Neuronal stem cell (in vitro differentiated cells): ENCODE results near the gene TMA7B.

Source experiments
- DNase-seq: peaks from one replicate; pipeline ENCODE4 v3.0.0-alpha.2; 2013; ENCODE audit warnings: low spot score
- H2AFZ ChIP-seq: one replicate; pipeline ENCODE4 v1.6.1; 2013; ENCODE audit warnings: mild to moderate bottlenecking, low read length, inconsistent platforms
- H2AK5ac ChIP-seq: 2 replicates; pipeline ENCODE4 v1.6.1; 2013; ENCODE audit warnings: low read depth, mild to moderate bottlenecking, inconsistent platforms, low read length, moderate library complexity, mixed read lengths
- H2BK120ac ChIP-seq: 2 replicates; pipeline ENCODE4 v1.6.1; 2013; ENCODE audit warnings: low read depth, mild to moderate bottlenecking, inconsistent platforms, low read length, moderate library complexity, mixed read lengths
- H2BK12ac ChIP-seq: one replicate; pipeline ENCODE4 v1.6.1; 2013; ENCODE audit warnings: low read length, inconsistent platforms
- H2BK15ac ChIP-seq: 2 replicates; pipeline ENCODE4 v1.6.1; 2013; ENCODE audit warnings: mild to moderate bottlenecking, low read length, inconsistent platforms, mixed read lengths
- H2BK5ac ChIP-seq: one replicate; pipeline ENCODE4 v1.6.1; 2013; ENCODE audit warnings: inconsistent platforms, mild to moderate bottlenecking, low read length, moderate library complexity
- H3K14ac ChIP-seq: one replicate; pipeline ENCODE4 v1.6.1; 2013; ENCODE audit warnings: low read length, inconsistent platforms
- H3K18ac ChIP-seq: 2 replicates; pipeline ENCODE4 v1.6.1; 2013; ENCODE audit warnings: low read length, inconsistent platforms
- H3K23ac ChIP-seq: 2 replicates; pipeline ENCODE4 v1.6.1; 2013; ENCODE audit warnings: low read depth, mild to moderate bottlenecking, mixed read lengths, low read length, inconsistent platforms; ENCODE audit not compliant: poor library complexity
- H3K27ac ChIP-seq: replicated peaks from 3 replicates; pipeline ENCODE4 v1.5.1; 2013; ENCODE audit warnings: low read length, inconsistent platforms
- H3K27me3 ChIP-seq, 3 experiments: 2 replicates each; pipeline ENCODE4 v1.6.1; 2013; ENCODE audit warnings: low read length in 3 of 3, mild to moderate bottlenecking in 2 of 3, inconsistent platforms in 1 of 3, low read depth in 1 of 3, mixed read lengths in 1 of 3, moderate library complexity in 1 of 3; ENCODE audit not compliant: control insufficient read depth in 3 of 3, insufficient read depth in 3 of 3
- H3K36me3 ChIP-seq, 2 donors: replicated peaks in 1 of 2; 2 replicates each; pipeline ENCODE4 v1.6.1; 2013; ENCODE audit warnings: low read length in 2 of 2; ENCODE audit not compliant: control insufficient read depth in 2 of 2, insufficient read depth in 2 of 2
- H3K4ac ChIP-seq: 2 replicates; pipeline ENCODE4 v1.6.1; 2013; ENCODE audit warnings: inconsistent platforms, mild to moderate bottlenecking, low read length, moderate library complexity
- H3K4me1 ChIP-seq, 2 donors: 1 replicate in 1 of 2; 2 replicates in 1 of 2; pipeline ENCODE4 v1.6.1; 2013; ENCODE audit warnings: low read length in 2 of 2, low read depth in 1 of 2; ENCODE audit not compliant: control insufficient read depth in 2 of 2, insufficient read depth in 1 of 2
- H3K4me2 ChIP-seq: one replicate; pipeline ENCODE4 v1.6.1; 2013; ENCODE audit warnings: mild to moderate bottlenecking, low read length, inconsistent platforms; ENCODE audit not compliant: insufficient read depth, poor library complexity, severe bottlenecking
- H3K4me3 ChIP-seq, 2 donors: 2 replicates each; pipeline ENCODE4 v1.5.1; 2013; ENCODE audit warnings: low read length in 2 of 2, mild to moderate bottlenecking in 2 of 2, inconsistent platforms in 1 of 2, moderate library complexity in 1 of 2
- H3K79me1 ChIP-seq: one replicate; pipeline ENCODE4 v1.6.1; 2013; ENCODE audit warnings: low read depth, mild to moderate bottlenecking, inconsistent platforms, low read length, moderate library complexity
- H3K9ac ChIP-seq: one replicate; pipeline ENCODE4 v1.6.1; 2013; ENCODE audit warnings: mild to moderate bottlenecking, low read depth, low read length, inconsistent platforms; ENCODE audit not compliant: poor library complexity
- H3K9me3 ChIP-seq, 2 donors: replicated peaks in 1 of 2; 2 replicates each; pipeline versions ENCODE3 to v1.6.1; 2013; ENCODE audit warnings: low read length in 2 of 2, mild to moderate bottlenecking in 2 of 2, inconsistent platforms in 1 of 2, low read depth in 1 of 2, mixed read lengths in 1 of 2, moderate library complexity in 1 of 2; ENCODE audit not compliant: control insufficient read depth in 2 of 2, insufficient read depth in 1 of 2
- H4K8ac ChIP-seq: one replicate; pipeline ENCODE4 v1.6.1; 2013; ENCODE audit warnings: low read depth, mild to moderate bottlenecking, inconsistent platforms, low read length, moderate library complexity
- H4K91ac ChIP-seq: one replicate; pipeline ENCODE4 v1.6.1; 2013; ENCODE audit warnings: low read length, low read depth, mild to moderate bottlenecking, inconsistent platforms; ENCODE audit not compliant: poor library complexity
- WGBS, 2 donors: extraction: QIAGEN DNeasy Blood & Tissue Kit; methylation state at CpG; one replicate each; pipeline ENCODE4 v1.1.7; 2013; ENCODE audit warnings: missing lambda C conversion rate in 2 of 2, mixed read lengths in 1 of 2; ENCODE audit not compliant: insufficient read length in 2 of 2, insufficient replicate concordance in 1 of 2; ENCODE audit errors: extremely low coverage in 2 of 2; 5-methylcytosine and 5-hydroxymethylcytosine counted together

Gene TMA7B

DNA sequence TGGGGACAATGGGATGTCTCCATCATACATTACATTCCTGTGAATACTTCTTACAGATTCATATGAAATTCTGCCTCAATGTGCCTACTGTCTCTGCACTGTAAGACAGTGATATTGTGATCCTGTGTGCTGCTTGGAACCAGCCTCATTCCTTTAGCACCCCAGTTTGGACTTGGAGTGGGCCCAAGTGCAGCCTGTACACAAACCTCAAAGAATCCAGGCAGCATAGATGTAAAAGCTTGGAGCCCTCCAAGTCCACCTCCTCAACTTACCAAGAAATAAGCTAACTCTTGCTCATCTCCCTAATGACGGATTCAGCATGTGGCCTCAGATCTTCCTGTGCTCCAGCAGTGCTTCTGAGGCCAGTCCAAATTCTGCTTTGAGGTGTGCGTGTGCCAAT is 34.9 kb upstream of the TMA7B start:
- H3K9ac ChIP-seq, result no peak overlapping the region
- H2AFZ ChIP-seq, result no peak overlapping the region
- no peak overlapping the region for H3K4ac ChIP-seq
- H2BK120ac ChIP-seq, result no peak overlapping the region
- DNase-seq, result no peak
- no peaks in the 10 kb centered on the region for H3K4me1 ChIP-seq
- H2BK12ac ChIP-seq, result no peak overlapping the region
- H3K14ac ChIP-seq, result no peak overlapping the region
- H3K9me3 ChIP-seq, result no peaks in the 10 kb centered on the region
- H2BK15ac ChIP-seq, result no peak overlapping the region
- no peak overlapping the region for H2BK5ac ChIP-seq
- H3K27me3 ChIP-seq, result peaks cover 0 to 4% (median 0%) of the 10 kb centered on the region in 3 experiments
- H2AK5ac ChIP-seq, result no peak overlapping the region
- no peak overlapping the region for H3K4me2 ChIP-seq
- H3K4me3 ChIP-seq, result no peak overlapping the region
- WGBS, 2 donors, result no CpG with 5 or more reads among the region's 2 CpGs
- H3K79me1 ChIP-seq, result no peaks in the 10 kb centered on the region
- H3K27ac ChIP-seq, result no peak overlapping the region
- no peaks in the 10 kb centered on the region for H3K36me3 ChIP-seq
- no peak overlapping the region for H4K91ac ChIP-seq
- H4K8ac ChIP-seq, result no peak overlapping the region
- H3K18ac ChIP-seq, result no peak overlapping the region
- H3K23ac ChIP-seq, result no peak overlapping the region

DNA sequence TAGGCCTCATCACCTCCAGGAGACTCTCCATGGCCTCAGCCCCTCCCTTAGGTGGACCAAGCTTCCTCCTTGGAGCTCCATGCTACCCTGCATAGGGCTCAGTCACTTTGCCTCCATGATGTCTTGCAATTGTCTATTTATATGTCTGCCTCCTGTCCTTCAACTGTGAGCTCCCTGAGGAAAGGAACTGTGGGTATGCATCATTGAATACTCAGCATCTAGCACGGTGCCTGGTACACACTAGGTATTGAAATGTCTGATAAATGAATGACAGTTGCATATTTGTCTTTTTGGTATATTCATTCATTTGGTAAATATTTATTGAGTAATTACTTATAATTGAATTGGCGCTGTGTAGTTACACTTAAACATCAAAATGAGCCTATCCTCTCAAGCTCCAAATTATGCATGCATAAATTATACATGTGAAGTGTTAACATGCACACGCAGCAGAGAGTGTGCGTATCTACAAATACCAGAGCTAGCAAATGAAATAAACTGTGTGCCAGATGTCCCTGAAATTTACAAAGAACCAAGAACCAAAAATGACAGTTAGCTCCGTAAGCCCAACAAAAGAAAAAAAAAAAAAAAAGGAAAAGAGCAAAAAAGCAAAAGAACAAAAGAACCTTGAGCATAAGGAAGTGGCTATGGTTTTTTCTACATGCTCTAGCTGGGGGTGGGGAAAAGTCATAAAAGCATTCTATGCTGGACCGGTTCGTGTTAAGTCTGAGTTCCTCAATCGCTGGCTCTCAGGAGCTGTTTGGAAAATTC is 34.1 kb upstream of the TMA7B start:
- no peak overlapping the region for H3K23ac ChIP-seq
- no peak overlapping the region for H4K8ac ChIP-seq
- H3K79me1 ChIP-seq, result no peaks in the 10 kb centered on the region
- no peak overlapping the region for H2BK15ac ChIP-seq
- H3K27ac ChIP-seq, result no peak overlapping the region
- H2BK12ac ChIP-seq, result no peak overlapping the region
- H3K27me3 ChIP-seq, result peaks cover 0 to 4% (median 3%) of the 10 kb centered on the region in 3 experiments
- H3K4me3 ChIP-seq, result no peak overlapping the region
- H2AFZ ChIP-seq, result no peak overlapping the region
- H3K4ac ChIP-seq, result no peak overlapping the region
- no peak overlapping the region for H3K4me2 ChIP-seq
- H3K18ac ChIP-seq, result no peak overlapping the region
- H2BK5ac ChIP-seq, result no peak overlapping the region
- no peak overlapping the region for H2BK120ac ChIP-seq
- no peaks in the 10 kb centered on the region for H3K36me3 ChIP-seq
- no peak for DNase-seq
- H3K9ac ChIP-seq, result no peak overlapping the region
- no peak overlapping the region for H2AK5ac ChIP-seq
- no peaks in the 10 kb centered on the region for H3K9me3 ChIP-seq
- no CpG with 5 or more reads among the region's 8 CpGs for WGBS, 2 donors
- H3K4me1 ChIP-seq, result no peaks in the 10 kb centered on the region
- H3K14ac ChIP-seq, result no peak overlapping the region
- H4K91ac ChIP-seq, result no peak overlapping the region

GRCh38 chr22:39926753-39927152 is 33.4 kb upstream of the TMA7B start:
- H3K4me3 ChIP-seq, result no peak overlapping the region
- DNase-seq, result no peak
- no peak overlapping the region for H3K14ac ChIP-seq
- H2AK5ac ChIP-seq, result no peak overlapping the region
- no peak overlapping the region for H3K23ac ChIP-seq
- no peak overlapping the region for H3K4ac ChIP-seq
- H3K4me2 ChIP-seq, result no peak overlapping the region
- H3K27me3 ChIP-seq, result peaks cover 0 to 4% (median 3%) of the 10 kb centered on the region in 3 experiments
- no peak overlapping the region for H2BK15ac ChIP-seq
- no peaks in the 10 kb centered on the region for H3K36me3 ChIP-seq
- H3K18ac ChIP-seq, result no peak overlapping the region
- H3K79me1 ChIP-seq, result no peaks in the 10 kb centered on the region
- WGBS, 2 donors, result no CpG with 5 or more reads among the region's 5 CpGs
- no peak overlapping the region for H2AFZ ChIP-seq
- H2BK12ac ChIP-seq, result no peak overlapping the region
- no peaks in the 10 kb centered on the region for H3K4me1 ChIP-seq
- H3K9me3 ChIP-seq, result no peaks in the 10 kb centered on the region
- no peak overlapping the region for H2BK120ac ChIP-seq
- H3K9ac ChIP-seq, result no peak overlapping the region
- no peak overlapping the region for H2BK5ac ChIP-seq
- no peak overlapping the region for H4K8ac ChIP-seq
- no peak overlapping the region for H3K27ac ChIP-seq
- H4K91ac ChIP-seq, result no peak overlapping the region

DNA sequence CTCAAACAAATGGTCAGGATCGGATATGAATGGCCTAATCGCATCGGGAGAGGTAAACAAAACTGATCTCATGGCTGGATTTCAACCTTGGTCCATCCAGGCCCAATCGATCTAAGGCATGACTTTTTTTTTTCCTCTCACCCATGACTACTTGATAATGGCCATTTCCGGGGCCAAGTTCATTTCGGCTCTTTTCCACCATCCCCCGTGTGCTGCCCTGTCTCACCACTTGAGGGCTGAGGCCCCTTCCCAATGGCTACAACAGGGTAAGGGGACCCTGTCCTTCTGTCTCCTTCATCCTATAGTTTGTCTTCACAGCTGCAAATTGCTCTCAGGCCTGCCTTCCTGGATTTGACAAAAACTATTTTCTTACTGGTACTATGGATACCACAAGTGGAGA is 32.7 kb upstream of the TMA7B start:
- Histone ChIP-seq H3K4me3 (no peak overlapping the region), H3K27me3 (peaks cover 0 to 4% (median 3%) of the 10 kb centered on the region in 3 experiments), H3K27ac (no peak overlapping the region), H3K18ac (no peak overlapping the region), H2BK120ac (no peak overlapping the region), H3K9ac (no peak overlapping the region), H2BK5ac (no peak overlapping the region), H2AK5ac (no peak overlapping the region), H3K9me3 (no peaks in the 10 kb centered on the region), H3K14ac (no peak overlapping the region), H3K23ac (no peak overlapping the region), H4K91ac (no peak overlapping the region), H4K8ac (no peak overlapping the region), H3K4me2 (no peak overlapping the region), H2BK15ac (no peak overlapping the region), H2AFZ (no peak overlapping the region), H2BK12ac (no peak overlapping the region), H3K4ac (no peak overlapping the region), H3K79me1 (no peaks in the 10 kb centered on the region), H3K36me3 (no peaks in the 10 kb centered on the region), H3K4me1 (no peaks in the 10 kb centered on the region)
- no CpG with 5 or more reads among the region's 7 CpGs for WGBS, 2 donors
- no peak for DNase-seq
